ENCODE data around the gene CDCA7. TPM values are rescaled to one million over a fixed set of nuclear protein-coding genes. Genes with fewer than 3 reads are reported as not detected.

Gene CDCA7
- total and polyA plus RNA-seq, 7 donors, result 0.33 to 22.7 (median 3.8) TPM; not detected in 1

- Histone ChIP-seq H3K27ac (no peak overlapping the region), H3K36me3 (no peaks in the 10 kb centered on the region), H3K4me1 (peaks cover 0 to 6% (median 1%) of the 10 kb centered on the region in 4 donors), H3K4me3 (no peak overlapping the region), H3K27me3 (peaks cover 0 to 16% (median 11%) of the 10 kb centered on the region in 3 donors), H3K9me3 (no peaks in the 10 kb centered on the region)
- no peak for TF ChIP-seq POLR2A (IDR thresholded peaks at IDR 0.05)
- TF ChIP-seq EP300 (IDR thresholded peaks at IDR 0.05), result no peak
- no peak for TF ChIP-seq CTCF (IDR thresholded peaks at IDR 0.05)
- no peak for TF ChIP-seq POLR2AphosphoS5 (IDR thresholded peaks at IDR 0.05)
- no peak for DNase-seq
- WGBS, 2 donors, result 88 to 92% methylated on average over 5 of the region's 5 CpGs
- intact Hi-C loops (cut with DNase I), result loop anchor here (10.0 kb wide), 1 partner anchor 638 kb away; no protein-coding TSS in a partner anchor
Measured at GRCh38 chr2:173407176-173407575, 52.5 kb downstream of the CDCA7 start.

- intact Hi-C loops (cut with DNase I), result loop anchor here (10.0 kb wide), 1 partner anchor 637 kb away; no protein-coding TSS in a partner anchor
- TF ChIP-seq POLR2AphosphoS5 (IDR thresholded peaks at IDR 0.05) (no peak), CTCF (IDR thresholded peaks at IDR 0.05) (no peak), POLR2A (IDR thresholded peaks at IDR 0.05) (no peak), EP300 (IDR thresholded peaks at IDR 0.05) (no peak)
- 88 to 89% methylated on average over 4 of the region's 4 CpGs for WGBS, 2 donors
- Histone ChIP-seq H3K4me3 (no peak overlapping the region), H3K27ac (no peak overlapping the region), H3K9me3 (no peaks in the 10 kb centered on the region), H3K27me3 (peaks cover 0 to 14% (median 9%) of the 10 kb centered on the region in 3 donors), H3K36me3 (no peaks in the 10 kb centered on the region), H3K4me1 (peaks cover 0 to 1% (median 0%) of the 10 kb centered on the region in 4 donors)
- no peak for DNase-seq
Measured at GRCh38 chr2:173407646-173408045, 53.0 kb downstream of the CDCA7 start.

GRCh38 chr2:173410579-173410978 is 55.9 kb downstream of the CDCA7 start:
- intact Hi-C loops (cut with DNase I), result no loop called here
- Histone ChIP-seq H3K4me1 (no peaks in the 10 kb centered on the region), H3K36me3 (no peaks in the 10 kb centered on the region), H3K27me3 (no peaks in the 10 kb centered on the region), H3K4me3 (no peak overlapping the region), H3K9me3 (no peaks in the 10 kb centered on the region), H3K27ac (no peak overlapping the region)
- no peak for DNase-seq
- WGBS, 2 donors, result 72 to 81% methylated on average over 3 of the region's 3 CpGs
- TF ChIP-seq POLR2AphosphoS5 (IDR thresholded peaks at IDR 0.05) (no peak), EP300 (IDR thresholded peaks at IDR 0.05) (no peak), CTCF (IDR thresholded peaks at IDR 0.05) (no peak), POLR2A (IDR thresholded peaks at IDR 0.05) (no peak)

GRCh38 chr2:173412628-173413027 is 58.0 kb downstream of the CDCA7 start:
- 28 to 47% methylated on average over 1 of the region's 1 CpG for WGBS, 2 donors

More at GRCh38 chr2:173412628-173413027, 58.0 kb downstream of the CDCA7 start:
- no peak for TF ChIP-seq CTCF (IDR thresholded peaks at IDR 0.05)
- no peak for TF ChIP-seq EP300 (IDR thresholded peaks at IDR 0.05)
- TF ChIP-seq POLR2A (IDR thresholded peaks at IDR 0.05), result no peak
- no peak for TF ChIP-seq POLR2AphosphoS5 (IDR thresholded peaks at IDR 0.05)
- Histone ChIP-seq H3K27me3 (no peaks in the 10 kb centered on the region), H3K27ac (no peak overlapping the region), H3K36me3 (no peaks in the 10 kb centered on the region), H3K4me1 (no peaks in the 10 kb centered on the region), H3K4me3 (no peak overlapping the region), H3K9me3 (no peaks in the 10 kb centered on the region)
- no peak for DNase-seq
- intact Hi-C loops (cut with DNase I), result no loop called here
